NOMO-1 treated with DMSO at 0.1 percent for 48 hours (cell line): Measurements from ENCODE around the gene CCDC106.

Experiments used
- DNase-seq: peaks from one replicate; lab custom pipeline; 2025; ENCODE audit not compliant: unreplicated experiment; lab: John Stamatoyannopoulos, UW

Gene CCDC106

GRCh38 chr19:55613930-55614710 lies 33.9 kb upstream of the CCDC106 start:
- DNase-seq, result no peak

GRCh38 chr19:55614711-55615542 lies 33.1 kb upstream of the CCDC106 start:
- no peak for DNase-seq

GRCh38 chr19:55615543-55616394 lies 32.2 kb upstream of the CCDC106 start:
- DNase-seq, result no peak

- no peak for DNase-seq
These were observed 31.6 kb upstream of the CCDC106 start for GRCh38 chr19:55616395-55616875.

- DNase-seq, result no peak
These were observed 30.6 kb upstream of the CCDC106 start for GRCh38 chr19:55617426-55617825.

- DNase-seq, result no peak
These were observed 29.6 kb upstream of the CCDC106 start for GRCh38 chr19:55618426-55618825.

- peak; percentile 25 for DNase-seq
These were observed 28.7 kb upstream of the CCDC106 start for GRCh38 chr19:55619286-55619685.

- DNase-seq, result peak; percentile 95
These were observed 27.4 kb upstream of the CCDC106 start for GRCh38 chr19:55620410-55621204.

GRCh38 chr19:55621205-55621672 lies 26.8 kb upstream of the CCDC106 start:
- DNase-seq, result no peak

GRCh38 chr19:55621673-55622231 lies 26.3 kb upstream of the CCDC106 start:
- DNase-seq, result no peak

- no peak for DNase-seq
These were observed 25.6 kb upstream of the CCDC106 start for GRCh38 chr19:55622242-55622969.

- DNase-seq, result no peak
These were observed 24.9 kb upstream of the CCDC106 start for GRCh38 chr19:55623130-55623529.

- DNase-seq, result peak; percentile 21
These were observed 24.5 kb upstream of the CCDC106 start for GRCh38 chr19:55623561-55623960.

GRCh38 chr19:55624109-55625003 lies 23.7 kb upstream of the CCDC106 start, which contains the start of gene ZNF784:
Gene ZNF784, minus strand, starts transcription at chr19:55624566. Its CDS starts 5 bp downstream, at chr19:55624561.
- peak; percentile 87 for DNase-seq

- no peak for DNase-seq
These were observed 23.0 kb upstream of the CCDC106 start for GRCh38 chr19:55625004-55625326.

GRCh38 chr19:55626350-55626749 lies 21.7 kb upstream of the CCDC106 start:
- no peak for DNase-seq

- DNase-seq, result peak; percentile 88
These were observed 15.6 kb upstream of the CCDC106 start for GRCh38 chr19:55632463-55632834.

GRCh38 chr19:55633861-55634260 lies 14.2 kb upstream of the CCDC106 start:
- no peak for DNase-seq
